DMS53 treated with DMSO at 0.1 percent for 48 hours (cell line): ENCODE results near the gene PIGP.
"Not testable (repeated sequence)": the region's sequence is repeated elsewhere in the genome, so short reads cannot be mapped to it uniquely, and the experiment has no call there.

Experiments used
- DNase-seq: peaks from one replicate; lab custom pipeline; 2025; ENCODE audit not compliant: unreplicated experiment; lab: John Stamatoyannopoulos, UW

PIGP gene

DNA sequence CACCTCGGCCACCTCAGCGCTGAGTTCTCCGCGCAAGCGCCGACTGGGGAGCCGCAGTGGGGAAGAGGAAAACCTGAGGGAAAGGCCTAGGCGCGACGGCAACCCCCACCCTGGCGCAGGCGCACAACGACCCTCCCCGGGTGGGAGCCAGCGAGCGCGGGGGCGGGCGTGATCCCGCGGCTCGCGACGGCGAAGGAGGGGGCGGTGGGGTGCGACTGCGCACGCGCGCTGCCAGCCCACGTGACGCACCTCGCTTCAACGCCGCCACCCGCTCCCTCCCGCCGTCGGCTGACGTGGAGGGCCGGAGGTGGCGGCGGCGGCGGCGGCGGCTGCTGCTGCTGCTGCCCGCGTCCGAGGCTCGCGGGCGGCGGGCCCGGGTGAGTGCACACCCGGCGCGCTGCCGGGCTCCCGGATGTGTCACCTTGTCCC, at the start of gene PIGP, which contains the start of gene TTC3:
PIGP (minus strand) TSS at position 84 of the 429 bp plus-strand sequence. CDS start 556 bp downstream, outside the sequence.
TTC3 (plus strand) TSS at position 267 of the 429 bp plus-strand sequence. CDS start 14,004 bp downstream, outside the sequence.
- peak; percentile 81 for DNase-seq

DNA sequence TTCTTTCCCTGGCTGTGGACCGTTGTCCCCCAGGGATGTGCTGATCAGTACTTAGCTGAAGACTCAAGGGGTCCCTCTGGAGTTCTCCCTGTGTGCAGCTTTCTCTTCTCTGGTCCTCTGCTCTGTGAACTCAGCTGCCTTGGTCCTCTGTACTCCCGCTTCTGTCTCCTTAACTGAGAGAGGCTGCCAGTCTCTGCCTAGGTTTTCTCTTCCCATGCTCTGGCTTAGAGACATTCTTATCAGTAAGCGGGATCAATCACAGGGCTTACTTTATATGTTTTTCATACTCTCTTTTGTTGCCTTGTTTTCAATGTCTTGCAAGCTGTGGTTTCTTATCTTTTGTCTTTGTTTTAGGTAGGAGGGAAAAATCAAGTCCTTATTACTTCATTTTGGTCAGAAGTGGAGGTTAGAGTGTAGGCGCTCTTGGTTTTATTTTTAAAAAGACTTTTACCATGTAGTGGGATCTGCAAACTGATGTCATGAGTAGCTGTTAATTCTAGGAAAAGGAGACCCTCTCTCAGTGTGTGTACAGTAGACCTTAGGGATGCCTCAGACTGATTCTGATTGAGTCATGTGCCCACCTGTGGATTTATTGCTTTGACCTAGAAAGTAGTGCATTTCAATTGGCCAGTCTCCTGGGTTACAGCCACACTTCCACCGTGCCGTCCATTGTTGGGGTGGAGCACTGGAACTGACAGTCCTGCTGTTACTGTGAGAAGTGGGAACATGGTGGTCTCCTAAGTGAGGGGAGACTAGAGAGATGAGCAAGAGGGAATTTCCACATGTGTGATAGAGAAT, 46.7 kb upstream of the PIGP start:
- no peak for DNase-seq

- DNase-seq = no peak
Measured at GRCh38 chr21:37118187-37118826, 45.4 kb upstream of the PIGP start.

DNA sequence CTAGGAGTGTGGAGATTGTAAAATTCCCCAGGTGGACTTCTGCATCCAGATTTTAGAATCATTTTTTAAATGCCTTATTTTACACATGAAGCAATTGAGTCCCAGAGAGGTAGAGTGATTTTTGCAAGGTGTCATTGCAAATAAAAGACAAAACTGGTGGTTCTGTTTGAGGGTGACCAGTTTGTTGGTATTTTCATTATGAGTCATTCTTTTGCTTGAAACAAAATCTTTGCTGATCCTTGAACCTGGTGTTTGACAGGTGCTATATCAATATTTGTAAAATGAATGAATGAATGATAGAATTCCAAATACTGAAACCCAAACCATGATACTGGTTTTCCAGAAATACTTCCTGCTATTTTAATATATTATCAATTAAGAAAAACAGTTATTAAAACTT, 44.3 kb upstream of the PIGP start:
- no peak for DNase-seq

DNA sequence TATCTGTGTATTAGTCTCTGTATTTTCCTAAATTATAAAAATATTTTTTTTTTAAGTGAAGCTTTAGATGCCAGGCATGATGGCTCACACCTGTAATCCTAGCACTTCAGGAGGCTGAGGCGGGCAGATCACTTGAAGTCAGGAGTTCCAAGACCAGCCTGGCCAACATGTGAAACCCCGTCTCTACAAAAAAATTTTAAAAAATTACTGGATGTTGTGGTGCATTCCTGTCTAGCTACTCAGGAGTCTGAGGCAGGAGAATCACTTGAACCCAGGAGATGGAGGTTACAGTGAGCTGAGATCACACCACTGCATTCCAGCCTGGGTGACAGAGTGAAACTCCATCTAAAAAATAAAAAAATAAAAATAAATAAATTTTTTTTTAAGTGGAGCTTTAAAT, 43.6 kb upstream of the PIGP start:
- DNase-seq = not testable (repeated sequence)

DNA sequence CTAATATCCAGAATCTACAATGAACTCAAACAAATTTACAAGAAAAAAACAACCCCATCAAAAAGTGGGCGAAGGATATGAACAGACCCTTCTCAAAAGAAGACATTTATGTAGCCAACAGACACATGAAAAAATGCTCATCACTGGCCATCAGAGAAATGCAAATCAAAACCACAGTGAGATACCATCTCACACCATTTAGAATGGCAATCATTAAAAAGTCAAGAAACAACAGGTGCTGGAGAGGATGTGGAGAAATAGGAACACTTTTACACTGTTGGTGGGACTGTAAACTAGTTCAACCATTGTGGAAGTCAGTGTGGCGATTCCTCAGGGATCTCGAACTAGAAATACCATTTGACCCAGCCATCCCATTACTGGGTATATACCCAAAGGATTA, 41.4 kb upstream of the PIGP start:
- not testable (repeated sequence) for DNase-seq

DNA sequence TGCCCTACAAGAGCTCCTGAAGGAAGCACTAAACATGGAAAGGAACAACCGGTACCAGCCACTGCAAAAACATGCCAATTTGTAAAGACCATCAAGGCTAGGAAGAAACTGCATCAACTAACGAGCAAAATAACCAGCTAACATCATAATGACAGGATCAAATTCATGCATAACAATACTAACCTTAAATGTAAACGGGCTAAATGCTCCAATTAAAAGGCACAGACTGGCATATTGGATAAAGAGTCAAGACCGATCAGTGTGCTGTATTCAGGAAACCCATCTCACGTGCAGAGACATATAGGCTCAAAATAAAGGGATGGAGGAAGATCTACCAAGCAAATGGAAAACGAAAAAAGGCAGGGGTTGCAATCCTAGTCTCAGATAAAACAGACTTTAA, 38.2 kb upstream of the PIGP start:
- not testable (repeated sequence) for DNase-seq

DNA sequence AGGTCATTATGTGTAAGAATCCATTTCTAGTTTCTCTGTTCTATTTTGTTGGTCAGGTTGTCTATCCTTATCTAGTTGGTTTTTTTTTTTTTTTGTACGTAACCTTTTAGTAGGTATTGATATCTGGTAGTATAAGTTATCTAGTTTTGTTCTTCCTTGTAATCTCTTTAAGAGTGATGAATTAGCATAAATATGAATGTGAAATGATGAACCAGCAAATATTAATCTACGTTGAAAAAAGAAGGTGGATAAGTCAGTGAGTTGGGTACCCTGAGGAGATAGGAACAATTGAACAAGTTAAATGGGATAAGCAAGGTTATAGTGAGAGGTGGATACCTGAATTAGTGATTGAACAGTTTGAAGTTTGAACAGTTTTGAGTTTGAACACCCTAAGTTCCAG, 34.1 kb upstream of the PIGP start:
- no peak for DNase-seq

DNA sequence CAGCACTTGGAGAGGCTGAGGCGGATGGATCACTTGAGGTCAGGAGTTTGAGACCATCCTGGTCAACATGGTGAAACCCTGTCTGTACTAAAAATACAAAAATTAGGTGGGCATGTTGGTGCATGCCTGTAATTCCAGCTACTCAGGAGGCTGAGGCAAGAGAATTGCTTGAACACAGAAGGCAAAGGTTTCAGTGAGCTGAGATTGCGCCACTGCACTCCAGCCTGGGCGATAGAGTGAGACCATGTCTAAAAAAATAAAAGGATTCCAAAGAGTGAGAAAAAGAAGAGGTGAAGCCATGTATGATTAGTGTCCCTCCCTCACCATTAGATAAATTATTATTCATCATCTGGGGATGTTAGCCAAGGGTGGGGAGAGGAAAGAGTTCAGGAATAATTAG, 29.9 kb upstream of the PIGP start:
- DNase-seq = not testable (repeated sequence)

GRCh38 chr21:37101384-37101783, 28.5 kb upstream of the PIGP start:
- no peak for DNase-seq

GRCh38 chr21:37100316-37100715, 27.4 kb upstream of the PIGP start:
- DNase-seq = no peak

GRCh38 chr21:37098751-37099150, 25.9 kb upstream of the PIGP start:
- DNase-seq = no peak

- DNase-seq = no peak
Measured at GRCh38 chr21:37095821-37096220, 22.9 kb upstream of the PIGP start.

DNA sequence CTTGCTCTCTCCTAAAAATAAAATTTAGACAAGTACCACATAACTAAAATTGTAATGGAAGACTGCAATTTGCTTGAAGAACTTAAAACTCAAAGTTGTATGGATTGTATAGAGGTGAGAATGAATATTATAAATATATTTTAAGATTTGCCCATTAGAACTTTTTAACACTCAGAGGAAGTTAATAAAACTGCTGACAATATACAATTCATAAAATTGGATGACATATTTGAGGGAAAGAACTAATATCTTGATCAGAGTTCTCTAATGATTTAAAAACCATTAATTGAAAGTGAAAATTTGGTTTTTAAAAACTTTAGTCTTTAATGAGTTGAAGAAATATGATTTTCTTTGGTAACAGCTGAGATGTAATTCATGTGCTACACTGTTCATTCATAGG, 21.1 kb upstream of the PIGP start:
- DNase-seq = no peak

GRCh38 chr21:37088186-37088735, 15.4 kb upstream of the PIGP start:
- no peak for DNase-seq

DNA sequence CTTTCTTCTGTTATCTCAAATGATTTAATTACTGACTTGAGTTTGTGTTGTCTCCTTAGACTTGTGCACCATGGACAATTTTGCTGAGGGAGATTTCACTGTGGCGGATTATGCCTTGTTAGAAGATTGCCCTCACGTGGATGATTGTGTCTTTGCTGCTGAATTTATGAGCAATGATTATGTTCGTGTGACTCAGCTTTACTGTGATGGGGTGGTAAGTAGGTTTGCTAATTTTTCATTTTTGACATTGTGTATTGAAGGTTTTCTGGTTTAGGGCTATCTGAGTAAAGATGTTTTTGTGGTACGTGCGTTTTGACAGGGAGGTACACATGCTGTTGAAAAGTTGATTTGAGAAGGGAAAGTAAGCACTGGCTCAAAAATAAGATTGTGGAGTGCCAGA, 14.3 kb upstream of the PIGP start:
- DNase-seq = peak; percentile 8

GRCh38 chr21:37085726-37086125, 12.9 kb upstream of the PIGP start:
- DNase-seq = no peak

DNA sequence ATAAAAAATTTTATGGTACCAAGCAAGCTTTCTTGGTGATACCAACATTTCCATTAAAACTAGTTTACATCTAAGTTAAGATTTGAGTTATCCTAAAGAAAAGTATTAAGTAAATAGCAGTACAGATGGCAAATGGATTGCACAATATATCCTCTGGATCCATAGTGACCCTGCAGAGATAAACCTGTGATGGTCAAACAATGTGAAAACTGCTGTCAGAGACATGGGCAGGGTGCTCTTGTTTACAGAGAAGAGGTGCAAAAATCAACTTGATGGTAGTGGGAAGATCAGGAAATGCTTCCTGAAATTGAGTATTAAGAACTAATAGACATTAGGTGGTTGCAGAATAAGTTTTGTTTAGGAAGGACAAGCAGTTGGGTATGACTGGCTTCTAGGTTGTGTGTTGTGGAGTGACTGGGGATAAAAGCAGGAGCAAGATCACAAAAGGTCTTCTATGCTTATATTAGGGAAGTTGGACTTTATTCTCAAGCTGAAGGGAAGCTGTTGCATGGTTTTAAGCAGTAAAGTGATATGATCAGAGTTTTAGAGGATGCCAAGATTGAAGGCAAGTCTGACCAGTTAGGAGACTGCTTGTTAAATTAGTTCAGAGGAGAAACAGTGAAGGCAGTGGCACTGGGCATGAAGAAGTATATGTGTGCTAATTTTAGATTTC, 10.1 kb upstream of the PIGP start:
- DNase-seq = no peak

- DNase-seq = no peak
Measured at GRCh38 chr21:37082375-37082774, 9.5 kb upstream of the PIGP start.

DNA sequence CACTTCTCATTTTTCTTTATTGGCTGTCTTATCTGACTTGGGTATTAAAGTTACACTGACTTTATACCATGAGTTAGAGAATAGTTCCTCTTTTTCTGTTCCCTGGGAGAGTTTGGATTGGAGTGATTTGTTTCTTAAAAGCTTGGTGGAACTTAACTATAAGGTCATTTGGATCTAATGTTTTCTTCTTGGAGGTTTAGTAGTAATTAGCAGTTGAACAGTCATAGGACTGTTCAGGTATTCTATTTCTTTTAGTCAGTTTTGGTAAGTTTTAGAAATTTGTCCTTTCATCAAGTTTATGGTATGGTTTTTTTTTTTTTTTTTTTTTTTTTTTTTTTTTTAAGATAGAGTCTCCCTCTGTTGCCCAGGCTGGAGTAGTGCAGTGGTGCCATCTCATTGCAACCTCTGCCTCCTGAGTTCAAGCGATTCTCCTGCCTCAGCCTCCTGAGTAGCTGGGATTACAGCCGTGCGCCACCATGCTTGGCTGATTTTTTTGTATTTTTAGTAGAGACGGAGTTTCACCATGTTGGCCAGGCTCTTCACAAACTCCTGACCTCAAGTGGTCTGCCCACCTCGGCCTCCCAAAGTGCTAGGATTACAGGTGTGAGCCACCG, 6.4 kb upstream of the PIGP start:
- DNase-seq = no peak

GRCh38 chr21:37077403-37077802, 4.5 kb upstream of the PIGP start:
- DNase-seq = no peak
